ENCODE results near the gene CILP2.

CILP2 gene

GRCh38 chr19:19529783-19530422 is 8.2 kb upstream of the CILP2 start:
- no peak for DNase-seq (ENCODE audit: low read depth in 2 of 2)

GRCh38 chr19:19530423-19530804 is 7.7 kb upstream of the CILP2 start:
- no peak for DNase-seq (ENCODE audit: low read depth in 2 of 2)

GRCh38 chr19:19530889-19531288 is 7.2 kb upstream of the CILP2 start:
- no peak for DNase-seq (ENCODE audit: low read depth in 2 of 2)

GRCh38 chr19:19531951-19532805 is 5.9 kb upstream of the CILP2 start:
- peak; percentile 71 to 81 for DNase-seq (ENCODE audit: low read depth in 2 of 2)

- no peak for DNase-seq (ENCODE audit: low read depth in 2 of 2)
These were observed 5.0 kb upstream of the CILP2 start for GRCh38 chr19:19532806-19533701.

GRCh38 chr19:19533841-19534240 is 4.2 kb upstream of the CILP2 start:
- DNase-seq (ENCODE audit: low read depth in 2 of 2) = no peak

GRCh38 chr19:19534556-19535265 is 3.4 kb upstream of the CILP2 start:
- DNase-seq (ENCODE audit: low read depth in 2 of 2) = no peak

GRCh38 chr19:19535311-19536191 is 2.5 kb upstream of the CILP2 start:
- no peak for DNase-seq (ENCODE audit: low read depth in 2 of 2)

GRCh38 chr19:19537075-19538048 is 703 bp upstream of the CILP2 start:
- DNase-seq (ENCODE audit: low read depth in 2 of 2) = no peak

GRCh38 chr19:19538785-19539166 is 711 bp downstream of the CILP2 start:
- DNase-seq (ENCODE audit: low read depth in 2 of 2) = no peak

GRCh38 chr19:19539698-19540063 is 1.6 kb downstream of the CILP2 start:
- DNase-seq (ENCODE audit: low read depth in 2 of 2) = no peak

- peak; percentile 38 to 75 for DNase-seq (ENCODE audit: low read depth in 2 of 2)
These were observed 2.1 kb downstream of the CILP2 start for GRCh38 chr19:19540064-19540714.

- peak; percentile 46 to 77 for DNase-seq (ENCODE audit: low read depth in 2 of 2)
These were observed 2.9 kb downstream of the CILP2 start for GRCh38 chr19:19540715-19541515.

- no peak for DNase-seq (ENCODE audit: low read depth in 2 of 2)
These were observed 3.6 kb downstream of the CILP2 start for GRCh38 chr19:19541616-19542015.

- no peak for DNase-seq (ENCODE audit: low read depth in 2 of 2)
These were observed 4.4 kb downstream of the CILP2 start for GRCh38 chr19:19542507-19542906.

- DNase-seq (ENCODE audit: low read depth in 2 of 2) = no peak
These were observed 5.0 kb downstream of the CILP2 start for GRCh38 chr19:19543101-19543500.

- no peak for DNase-seq (ENCODE audit: low read depth in 2 of 2)
These were observed 5.6 kb downstream of the CILP2 start for GRCh38 chr19:19543640-19544039.

Measured in stimulated activated CD4-positive, alpha-beta T cell treated with anti-CD3 and anti-CD28 coated beads, Interleukin-12 subunit alpha, Interleukin-12 subunit beta, amount 100 ng/mL, for 24 hours (primary cell).